Posterior cingulate gyrus (tissue), 11 donors: Measurements from ENCODE around the gene SIAH2.
A peak's percentile ranks its signal among the peaks of the same experiment; 100 is the strongest.

Experiments
- DNase-seq, 10 donors: peaks; one replicate each; pipeline versions ENCODE4 v3.0.0 to v3.0.0-alpha.2; 2020 to 2021; ENCODE audit warnings: mixed read lengths in 3 of 10
- intact Hi-C: fragments of 100-400 bp; cut with DNase I; formaldehyde crosslinking; loops from one replicate; pipeline ENCODE4 v1.15.1; 2023

SIAH2 gene

DNA sequence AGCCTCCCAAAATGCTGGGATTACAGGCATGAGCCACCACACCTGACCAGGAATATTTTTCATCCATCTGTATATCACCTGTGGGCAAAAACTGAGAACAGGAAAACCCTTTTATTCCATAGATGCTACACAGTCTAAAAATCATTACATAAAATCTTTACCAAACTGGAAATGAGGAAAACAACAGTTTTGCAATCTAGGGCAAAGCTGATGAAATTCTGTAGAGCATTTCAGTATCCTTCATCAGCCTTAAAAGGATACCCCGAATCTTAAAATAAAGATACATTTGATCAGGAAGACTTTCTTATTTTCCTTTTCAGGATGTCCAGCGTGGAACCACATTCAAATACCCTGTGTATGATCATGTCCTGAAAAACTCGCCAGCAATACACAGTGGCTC lies 7.1 kb downstream of the SIAH2 start:
- intact Hi-C loops, result no loop called here
- DNase-seq, result no peak

GRCh38 chr3:150754896-150755295 lies 8.1 kb downstream of the SIAH2 start:
- intact Hi-C loops, result no loop called here
- no peak for DNase-seq

GRCh38 chr3:150751781-150752263 lies 11.1 kb downstream of the SIAH2 start:
- DNase-seq, result no peak

DNA sequence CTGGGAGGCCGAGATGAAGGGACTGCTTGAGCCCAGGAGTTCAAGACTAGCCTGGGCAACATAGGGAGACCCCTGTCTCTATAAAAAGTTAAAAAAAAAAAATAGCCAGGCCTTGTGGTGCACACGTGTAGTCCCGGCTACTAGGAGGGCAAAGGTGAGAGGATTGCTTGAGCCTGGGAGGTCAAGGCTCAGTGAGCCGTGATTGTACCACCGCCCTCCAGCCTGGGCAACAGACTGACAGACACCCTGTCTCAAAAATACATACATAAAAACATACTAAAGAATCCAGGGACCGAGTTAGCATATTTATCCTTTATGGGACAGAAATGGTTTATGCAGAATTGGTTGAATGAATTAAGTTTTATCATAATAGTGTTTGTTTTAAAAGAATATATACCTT lies 13.7 kb downstream of the SIAH2 start:
- DNase-seq, result no peak
- intact Hi-C loops, result no loop called here

More at GRCh38 chr3:150751781-150752263, 11.1 kb downstream of the SIAH2 start:
- intact Hi-C loops, result no loop called here

GRCh38 chr3:150748684-150749047 lies 14.3 kb downstream of the SIAH2 start:
- no peak for DNase-seq
- intact Hi-C loops, result no loop called here

- no peak for DNase-seq
- intact Hi-C loops, result no loop called here
These were observed 14.9 kb downstream of the SIAH2 start for GRCh38 chr3:150747886-150748683.

GRCh38 chr3:150746791-150747590 lies 16.0 kb downstream of the SIAH2 start:
- intact Hi-C loops, result no loop called here
- no peak for DNase-seq

DNA sequence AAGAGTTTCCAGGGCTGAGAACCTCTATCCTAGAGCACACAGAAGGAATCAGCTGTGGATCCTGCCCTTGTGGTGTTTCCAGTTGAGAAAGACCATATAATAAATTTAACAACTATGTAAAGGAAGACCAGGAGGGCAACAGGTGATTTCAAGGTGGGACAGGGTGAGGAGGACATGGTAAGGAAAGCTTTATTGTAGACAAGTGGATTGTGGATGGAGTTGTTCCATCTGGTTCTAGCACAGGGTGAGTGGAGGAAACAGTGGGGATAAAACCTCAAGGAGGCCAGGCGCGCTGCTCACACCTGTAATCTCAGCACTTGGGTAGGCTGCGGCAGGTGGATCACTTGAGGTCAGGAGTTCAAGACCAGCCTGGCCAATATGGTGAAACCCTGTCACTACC lies 17.1 kb downstream of the SIAH2 start:
- intact Hi-C loops, result no loop called here
- DNase-seq, result no peak

- intact Hi-C loops, result no loop called here
These were observed 18.1 kb downstream of the SIAH2 start for GRCh38 chr3:150744919-150745211.

DNA sequence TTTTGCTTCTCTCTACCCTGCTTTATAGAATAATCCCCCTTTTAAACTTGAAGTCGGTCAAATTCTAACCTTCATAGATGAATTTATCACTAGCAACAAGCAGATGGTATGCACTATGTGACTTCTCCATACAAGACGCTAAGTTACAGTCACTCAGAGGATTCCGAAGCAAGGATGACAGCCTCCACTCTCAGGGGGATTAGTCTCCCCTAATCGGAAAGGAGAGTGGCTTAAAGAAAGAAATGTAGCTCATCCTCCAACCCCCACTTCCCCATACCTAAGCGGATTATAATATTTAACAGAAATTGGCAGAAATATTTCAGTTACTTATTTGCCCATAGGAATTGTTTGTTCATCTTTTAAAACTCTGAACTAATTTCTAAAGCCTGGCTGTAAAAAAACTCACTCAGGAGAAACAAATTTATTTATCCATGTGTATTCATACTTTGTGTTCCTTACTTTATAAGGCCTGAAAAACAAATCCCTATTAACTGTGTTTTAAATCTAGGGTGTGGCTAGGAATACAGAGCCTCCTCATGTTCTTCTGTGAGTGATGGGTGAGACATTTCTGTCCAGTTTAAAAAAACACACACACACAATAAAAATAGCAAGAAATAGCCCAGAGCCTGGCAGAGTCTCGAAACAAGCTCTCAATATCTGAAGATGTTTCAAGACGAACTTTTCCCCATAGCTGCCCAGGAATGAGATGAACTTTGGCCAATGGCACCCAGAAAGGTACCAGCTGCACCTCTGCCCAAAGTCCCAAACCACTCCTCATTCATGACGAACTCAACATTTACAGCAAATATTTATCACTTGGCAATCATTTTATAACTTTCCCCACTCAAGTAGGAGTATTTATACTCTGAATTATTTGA lies 18.7 kb downstream of the SIAH2 start:
- intact Hi-C loops, result no loop called here
- DNase-seq, result no peak

More at GRCh38 chr3:150744919-150745211, 18.1 kb downstream of the SIAH2 start:
- no peak for DNase-seq

DNA sequence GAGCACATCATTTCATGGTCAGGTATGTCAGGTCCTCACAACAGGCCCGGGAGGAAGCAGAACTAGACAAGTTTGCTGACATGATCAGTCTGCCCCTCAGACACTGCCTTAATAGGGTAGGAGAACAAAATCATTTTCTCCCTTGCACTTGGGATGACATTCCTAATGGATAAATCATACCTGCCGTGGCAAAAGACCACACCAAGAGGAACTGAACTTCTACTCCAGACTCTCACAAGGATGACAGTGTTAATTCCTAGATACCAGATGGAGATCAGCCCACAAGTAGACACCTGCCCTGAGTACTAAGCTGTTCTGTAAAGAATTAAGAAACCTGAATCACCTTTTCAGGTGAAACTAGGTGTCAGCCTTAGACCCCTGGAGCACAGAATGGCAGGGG lies 19.5 kb downstream of the SIAH2 start:
- intact Hi-C loops, result no loop called here
- DNase-seq, result no peak

GRCh38 chr3:150742679-150743078 lies 20.3 kb downstream of the SIAH2 start:
- intact Hi-C loops, result no loop called here
- DNase-seq, result no peak

DNA sequence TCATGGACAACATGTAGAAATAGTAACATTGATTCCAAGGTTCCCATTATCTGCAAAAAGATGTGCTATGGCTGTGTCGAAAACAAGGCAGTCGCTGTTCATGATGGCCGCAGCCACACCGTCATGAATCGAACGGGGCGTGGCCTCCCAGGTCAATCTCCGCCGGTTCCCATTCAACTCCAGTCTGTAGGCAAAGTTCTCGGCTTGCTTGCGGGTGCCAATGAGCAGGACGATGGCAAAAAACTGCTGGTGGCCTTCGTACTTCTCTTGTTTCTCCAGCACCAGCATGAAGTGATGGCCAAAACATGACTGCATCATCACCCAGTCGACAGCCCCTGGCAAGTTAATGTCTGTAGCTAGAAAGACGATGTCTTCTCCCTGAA lies 20.8 kb downstream of the SIAH2 start:
- DNase-seq, result peak in 1 of 10 donors; percentile 63
- intact Hi-C loops, result no loop called here

- no peak for DNase-seq
- intact Hi-C loops, result no loop called here
These were observed 21.4 kb downstream of the SIAH2 start for GRCh38 chr3:150741497-150742140.

GRCh38 chr3:150740733-150741496 lies 22.1 kb downstream of the SIAH2 start:
- intact Hi-C loops, result no loop called here

DNA sequence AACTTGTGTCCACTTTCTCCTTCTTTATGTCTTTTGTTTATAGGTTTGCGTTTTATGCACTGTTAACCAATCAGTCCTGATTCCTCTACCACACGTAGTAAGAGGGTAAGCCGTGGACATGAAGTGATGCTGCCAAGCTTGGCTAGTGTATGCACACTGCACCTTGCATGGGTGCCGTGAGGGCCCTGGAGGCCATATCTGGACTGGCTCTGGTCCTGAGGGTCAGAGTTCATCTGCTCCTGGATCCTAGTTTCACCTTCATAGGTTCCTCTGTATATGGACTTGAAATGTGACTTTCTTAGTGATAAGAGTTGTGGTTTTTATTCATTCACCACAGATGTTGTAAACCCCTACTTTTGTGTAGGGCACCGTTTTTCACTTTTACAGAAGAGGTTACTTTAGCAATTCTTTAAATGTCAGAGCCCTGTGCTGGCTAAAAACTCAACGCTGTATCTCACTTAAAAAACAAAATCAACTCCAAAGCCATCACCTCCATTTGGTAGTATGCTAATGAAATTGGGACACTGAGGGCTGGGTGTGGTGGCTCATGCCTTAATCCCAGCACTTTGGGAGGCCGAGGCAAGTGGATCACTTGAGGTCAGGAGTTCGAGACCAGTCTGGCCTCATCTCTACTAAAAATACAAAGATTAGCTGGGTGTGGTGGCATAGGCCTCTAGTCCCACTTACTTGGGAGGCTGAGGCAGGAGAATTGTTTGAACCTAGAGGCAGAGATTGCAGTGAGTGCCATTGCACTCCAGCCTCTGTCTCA lies 22.9 kb downstream of the SIAH2 start:
- intact Hi-C loops, result no loop called here
- no peak for DNase-seq

More at GRCh38 chr3:150740733-150741496, 22.1 kb downstream of the SIAH2 start:
- DNase-seq, result no peak

- intact Hi-C loops, result no loop called here
- DNase-seq, result no peak
These were observed 23.6 kb downstream of the SIAH2 start for GRCh38 chr3:150739200-150739863.

DNA sequence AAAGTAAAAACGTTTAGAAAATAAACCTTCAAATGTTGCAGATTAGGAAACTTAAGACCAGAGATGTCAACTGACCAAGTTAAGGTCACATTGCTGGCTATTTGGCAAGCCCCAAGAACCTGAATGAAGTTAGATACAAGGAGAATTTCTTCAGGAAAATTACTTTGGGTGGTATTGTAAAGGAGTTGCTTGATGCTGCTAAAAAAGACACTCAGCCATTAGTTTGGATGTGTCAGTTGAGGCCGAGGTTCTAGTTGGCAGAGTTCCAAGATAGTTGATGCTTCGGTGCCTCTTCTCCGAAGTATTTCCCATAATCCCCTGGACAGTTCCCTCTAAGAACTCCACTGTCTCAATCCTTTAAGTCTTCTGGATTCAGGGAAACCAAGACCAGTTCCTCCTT lies 24.3 kb downstream of the SIAH2 start:
- DNase-seq, result no peak
- intact Hi-C loops, result no loop called here
